Right ventricle myocardium inferior (tissue), 1 donor: ENCODE results near the gene IPO13. TPM values are rescaled to one million over a fixed set of nuclear protein-coding genes. Genes with fewer than 3 reads are reported as not detected.

Experiments used
- ATAC-seq: fragments of 200-7000 bp; cut with Tn5 transposase; one replicate; pipeline ENCODE4 v1.9.1; 2020; ENCODE audit warnings: mild to moderate bottlenecking, moderate library complexity
- DNase-seq: peaks from one replicate; pipeline ENCODE4 v3.0.0; 2021; ENCODE audit errors: missing footprints
- intact Hi-C: fragments of 100-400 bp; cut with DNase I; formaldehyde crosslinking; loops from one replicate; pipeline ENCODE4 v1.11.0; 2022
- total RNA-seq: library from RNA; stranded (reverse); fragmentation: NEBNext Ultra II Directional; extraction: Animal tissue kit (Norgen Biotek cat#: 25700); gene quantifications from one replicate; pipeline ENCODE4 v1.2.1, GENCODE V29; 2021
- donor health status: DM: no; HTN: yes; CAD: no; lungs with severe emphysema.

Gene IPO13
- total RNA-seq, 1 donor from 2014 or later, result 56.9 TPM

DNA sequence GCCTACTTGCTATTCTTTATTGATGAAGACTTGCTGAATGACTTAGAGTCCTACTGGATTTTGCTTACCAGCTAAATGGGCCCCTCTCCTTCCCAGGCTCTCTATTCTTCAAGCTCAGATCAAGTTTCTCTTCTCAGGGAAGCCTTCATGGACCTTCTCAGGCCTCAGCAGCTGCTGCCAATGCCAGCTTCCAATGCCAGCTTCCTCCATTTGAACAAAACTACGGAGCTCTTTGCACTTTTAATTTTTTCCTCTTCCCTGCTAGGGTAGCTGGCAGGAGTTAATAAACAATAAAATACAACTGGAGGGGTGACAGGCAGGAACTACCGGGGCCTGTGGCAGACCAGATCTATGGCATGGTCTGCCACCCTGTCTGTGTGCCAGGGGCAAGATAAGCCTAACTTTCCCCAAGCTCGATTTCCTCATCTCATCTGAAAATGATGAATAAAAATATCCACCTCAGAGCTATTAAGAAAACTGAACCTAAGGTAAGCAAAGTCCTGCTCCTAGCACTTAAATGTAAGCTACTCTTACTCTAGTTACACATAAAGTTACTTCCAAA, 995 bp upstream of the IPO13 start:
- intact Hi-C loops, result loop anchor here (1.0 to 5.0 kb wide), 2 partner anchors 29 to 183 kb away; partner anchors contain the start of gene ATP6V0B
- no peak for ATAC-seq
- no peak for DNase-seq

DNA sequence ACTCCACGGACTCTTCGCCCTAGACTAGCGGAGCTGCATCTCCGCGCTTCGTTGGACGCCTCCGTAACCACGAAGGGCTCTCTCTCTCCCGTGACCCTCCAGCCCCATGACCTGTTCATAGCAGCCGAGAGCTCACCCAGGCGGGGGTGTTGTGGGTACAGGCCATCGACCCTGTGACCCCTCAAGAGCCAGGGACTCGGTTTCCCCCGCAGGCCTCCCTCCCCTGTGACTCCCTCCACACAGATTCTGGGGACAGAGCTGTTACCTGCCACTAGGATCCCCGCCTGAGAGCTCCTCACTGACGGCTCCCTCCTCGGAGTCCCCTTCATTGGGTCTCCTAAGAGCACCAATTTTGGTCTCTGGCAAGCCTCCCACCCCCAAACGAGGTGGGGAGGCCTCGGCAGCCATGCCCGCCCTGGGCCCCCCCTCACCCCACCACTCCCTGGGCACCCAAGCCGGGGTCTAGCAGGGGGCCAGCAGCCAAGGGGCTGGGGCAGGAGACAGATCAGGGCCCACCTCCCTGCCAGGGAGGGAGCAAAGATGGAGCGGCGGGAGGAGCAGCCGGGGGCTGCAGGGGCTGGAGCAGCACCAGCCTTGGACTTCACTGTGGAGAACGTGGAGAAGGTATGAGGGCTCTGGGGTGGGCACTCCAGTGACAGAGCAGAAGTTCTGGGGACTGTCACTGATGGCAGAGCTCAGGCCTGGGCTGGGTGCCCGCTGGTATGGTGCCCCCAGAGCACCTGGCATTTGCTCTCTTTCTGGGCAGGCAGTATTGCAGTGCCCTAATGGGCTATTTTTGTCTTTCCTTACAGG, 517 bp downstream of the IPO13 start:
- ATAC-seq (peak; percentile 38), DNase-seq (no peak)
- intact Hi-C loops, result loop anchor here (5.0 kb wide), 1 partner anchor 185 kb away; no protein-coding TSS in a partner anchor

DNA sequence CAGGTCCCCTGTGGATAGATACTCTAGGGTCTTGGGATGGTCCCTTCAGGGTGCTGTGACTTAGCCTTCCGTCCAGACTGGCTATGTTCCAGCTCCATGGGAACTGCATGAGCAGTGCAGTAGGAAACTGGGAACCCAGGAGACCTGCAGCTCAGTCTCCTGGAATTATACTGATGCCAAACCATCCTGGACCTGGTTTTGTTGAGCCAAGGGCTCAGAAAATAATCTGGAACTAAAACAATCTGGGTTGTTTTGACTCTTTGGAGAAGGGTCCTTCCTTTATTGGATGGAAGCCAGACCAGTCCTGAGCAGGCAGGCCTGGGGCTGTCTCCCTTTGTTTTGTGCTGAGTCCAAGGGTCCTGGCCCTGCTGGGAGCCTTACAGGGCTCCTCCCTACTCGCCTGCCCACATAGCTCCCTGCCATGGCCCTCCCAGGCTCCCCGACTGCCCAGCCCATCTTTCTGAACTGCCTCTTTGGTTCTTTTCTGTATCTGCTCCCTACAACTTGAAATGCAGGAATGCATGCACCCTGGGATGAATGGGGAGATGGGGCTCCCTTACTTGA, 1.2 kb downstream of the IPO13 start:
- DNase-seq, result no peak
- no peak for ATAC-seq
- intact Hi-C loops, result loop anchor here (5.0 kb wide), 1 partner anchor 186 kb away; no protein-coding TSS in a partner anchor

DNA sequence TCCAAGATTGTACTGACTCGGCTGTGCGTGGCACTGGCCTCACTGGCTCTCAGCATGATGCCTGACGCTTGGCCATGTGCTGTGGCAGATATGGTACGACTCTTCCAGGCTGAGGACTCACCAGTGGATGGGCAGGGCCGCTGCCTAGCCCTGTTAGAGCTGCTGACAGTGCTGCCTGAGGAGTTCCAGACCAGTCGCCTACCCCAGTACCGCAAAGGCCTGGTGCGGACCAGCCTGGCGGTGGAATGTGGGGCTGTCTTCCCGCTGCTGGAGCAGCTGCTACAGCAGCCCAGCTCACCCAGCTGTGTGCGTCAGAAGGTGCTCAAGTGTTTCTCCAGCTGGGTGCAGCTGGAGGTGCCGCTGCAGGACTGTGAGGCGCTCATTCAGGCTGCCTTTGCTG, 2.9 kb downstream of the IPO13 start:
- ATAC-seq, result no peak
- intact Hi-C loops, result loop anchor here (5.0 kb wide), 1 partner anchor 187 kb away; no protein-coding TSS in a partner anchor
- no peak for DNase-seq

DNA sequence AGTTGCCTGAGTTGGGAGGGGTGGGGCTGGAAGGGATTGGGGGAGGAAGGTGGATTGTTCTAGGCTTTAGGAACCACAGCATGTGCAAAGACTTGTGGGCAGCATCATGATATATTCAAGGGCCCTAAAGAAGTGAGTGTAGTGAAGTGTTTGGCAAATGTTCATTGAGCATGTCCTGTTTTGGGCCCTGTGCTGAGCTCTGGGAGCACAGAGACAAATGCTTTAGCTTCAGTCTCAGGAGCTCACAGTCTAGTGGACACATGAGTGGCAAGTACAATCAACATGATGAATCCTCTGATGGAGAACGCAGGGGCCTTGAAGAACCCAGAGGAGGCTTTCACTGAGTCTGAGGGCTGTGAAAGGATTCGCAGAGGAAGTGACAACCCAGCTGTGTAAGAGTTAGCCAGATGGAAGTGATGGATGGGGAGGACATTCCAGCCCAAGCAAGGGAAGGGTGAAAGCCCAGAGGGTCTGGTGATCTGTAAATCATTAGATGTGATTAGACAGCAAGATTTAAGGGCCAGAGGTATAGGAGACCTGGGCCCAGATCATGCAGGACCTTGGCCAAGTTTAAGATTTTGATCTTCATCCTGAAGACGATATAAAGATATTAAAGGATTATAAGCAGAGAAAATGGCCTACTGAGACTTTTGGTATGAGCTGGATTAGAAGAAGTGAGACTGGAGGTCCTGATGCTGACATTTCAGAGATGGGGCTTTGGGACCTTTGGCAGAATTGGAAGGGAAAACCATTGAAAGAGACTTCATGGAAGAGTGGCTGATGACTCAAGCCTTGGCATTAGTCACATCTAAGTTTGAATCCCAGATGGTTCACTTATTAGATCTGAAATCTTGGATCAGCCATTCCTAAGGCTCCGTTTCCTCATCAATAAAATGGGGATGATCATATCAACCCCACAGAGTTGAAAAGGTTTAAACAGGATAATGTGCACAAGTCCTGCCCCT, 4.6 kb downstream of the IPO13 start:
- DNase-seq, result no peak
- intact Hi-C loops, result no loop called here
- no peak for ATAC-seq

DNA sequence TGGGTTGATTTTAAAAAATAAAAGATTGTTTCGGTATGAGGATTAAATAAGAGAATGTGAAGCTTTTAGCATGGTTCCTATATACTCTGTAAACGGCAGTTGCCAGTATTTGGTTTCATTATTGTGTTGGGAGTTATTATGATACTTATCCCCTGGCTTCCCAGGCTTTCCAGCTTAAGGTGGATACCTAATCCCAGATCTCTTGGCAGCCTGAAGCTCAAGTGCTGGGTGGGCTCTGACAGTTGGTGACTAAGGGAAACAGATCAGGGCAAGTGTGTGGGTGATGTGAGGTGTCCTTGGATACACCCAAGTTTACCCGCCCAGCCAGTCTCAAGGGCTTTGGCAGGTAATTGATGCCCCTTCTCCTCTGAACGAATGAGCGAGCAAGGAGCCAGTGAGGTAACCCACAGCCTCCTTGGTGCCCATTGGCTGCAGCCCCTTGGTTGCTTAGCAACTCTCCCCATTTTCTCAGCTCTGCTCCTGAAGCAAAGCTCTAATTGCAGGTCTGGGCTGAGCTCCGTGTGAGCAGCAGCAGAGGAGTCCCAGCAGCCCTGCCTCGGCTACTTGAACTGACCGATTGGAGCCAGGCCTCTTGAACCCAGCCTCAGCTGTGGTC, 6.1 kb downstream of the IPO13 start:
- DNase-seq (no peak), ATAC-seq (no peak)
- intact Hi-C loops, result no loop called here

DNA sequence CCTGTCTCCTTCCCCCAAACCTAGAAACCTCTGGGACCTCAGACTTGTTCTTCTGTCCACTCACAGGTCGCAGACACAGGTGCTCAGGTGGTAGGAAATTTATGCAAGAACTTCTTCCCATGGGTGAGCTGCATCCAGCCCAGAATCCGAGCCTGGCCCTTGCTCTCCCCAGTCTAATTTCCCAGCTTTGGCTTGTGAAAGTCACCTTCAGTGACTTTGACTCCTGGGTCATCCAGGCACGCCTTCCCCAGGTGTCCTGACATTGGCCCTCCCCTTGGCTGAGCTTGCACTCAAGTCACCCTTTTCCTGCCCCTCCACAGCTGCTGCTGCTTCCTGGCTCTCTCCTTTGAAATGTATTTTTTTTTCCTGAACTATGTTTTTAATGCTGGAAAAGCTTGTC, 6.6 kb downstream of the IPO13 start:
- intact Hi-C loops, result no loop called here
- ATAC-seq (no peak), DNase-seq (no peak)

DNA sequence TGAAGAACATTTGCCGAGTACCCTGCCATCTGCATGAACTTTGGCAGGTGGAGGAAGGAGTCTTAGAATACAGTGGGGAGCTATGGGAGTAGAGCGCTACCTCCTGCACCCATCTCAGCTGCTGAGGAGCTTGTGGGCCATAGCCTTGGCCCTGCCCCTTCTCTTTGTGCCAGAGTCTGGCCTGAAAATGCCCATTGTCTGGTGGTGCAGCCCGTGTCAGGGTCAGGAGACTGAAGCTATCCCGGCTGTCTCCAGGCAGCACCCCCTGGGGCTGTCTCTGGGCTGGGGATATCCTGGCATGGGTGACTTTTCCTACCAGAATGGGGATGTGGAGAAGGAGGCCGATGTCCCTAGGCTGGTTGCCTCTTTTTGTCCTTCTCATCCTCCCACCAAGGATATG, 7.3 kb downstream of the IPO13 start:
- no peak for ATAC-seq
- no peak for DNase-seq
- intact Hi-C loops, result no loop called here

DNA sequence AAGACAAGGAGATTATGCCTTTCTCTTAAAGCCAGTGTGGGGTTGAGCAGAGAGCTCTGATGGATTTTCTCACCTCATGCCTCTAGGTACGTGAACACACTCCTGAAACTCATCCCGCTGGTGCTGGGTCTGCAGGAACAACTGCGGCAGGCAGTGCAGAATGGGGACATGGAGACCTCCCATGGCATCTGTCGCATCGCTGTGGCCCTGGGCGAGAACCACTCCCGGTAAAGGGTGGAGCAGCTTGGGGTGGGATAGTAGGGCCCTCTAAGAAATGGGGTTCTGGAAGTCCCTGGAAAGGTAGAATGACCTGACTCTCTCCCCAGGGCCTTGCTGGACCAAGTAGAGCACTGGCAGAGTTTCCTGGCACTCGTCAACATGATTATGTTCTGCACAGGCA, 9.5 kb downstream of the IPO13 start:
- intact Hi-C loops, result no loop called here
- ATAC-seq, result no peak
- DNase-seq, result no peak

DNA sequence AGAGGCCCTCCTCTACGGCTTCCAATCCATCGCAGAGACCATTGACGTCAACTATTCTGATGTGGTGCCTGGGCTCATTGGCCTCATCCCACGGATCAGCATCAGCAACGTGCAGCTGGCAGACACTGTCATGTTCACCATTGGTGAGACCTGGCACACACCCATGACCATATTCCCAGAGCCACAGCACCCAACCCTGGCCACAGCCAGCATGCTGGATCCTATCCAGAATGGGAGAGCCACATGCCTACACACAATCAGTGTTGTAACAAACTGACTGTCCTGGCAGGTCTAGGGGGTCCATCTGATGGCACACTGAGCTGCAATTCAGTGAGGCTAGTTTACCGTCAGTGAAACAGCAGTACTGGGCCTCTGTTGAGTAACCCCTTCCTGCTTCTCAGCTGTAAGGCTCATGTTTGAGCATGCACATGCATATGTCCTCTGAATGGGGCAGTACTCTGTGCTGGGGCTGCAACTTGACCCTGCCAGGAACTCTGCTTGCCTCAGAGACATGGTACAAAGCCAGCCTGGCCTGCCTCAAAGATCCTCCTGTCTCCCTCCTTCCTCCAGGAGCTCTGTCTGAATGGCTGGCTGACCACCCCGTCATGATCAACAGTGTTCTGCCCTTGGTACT, 10.8 kb downstream of the IPO13 start:
- ATAC-seq (no peak), DNase-seq (no peak)
- intact Hi-C loops, result no loop called here

DNA sequence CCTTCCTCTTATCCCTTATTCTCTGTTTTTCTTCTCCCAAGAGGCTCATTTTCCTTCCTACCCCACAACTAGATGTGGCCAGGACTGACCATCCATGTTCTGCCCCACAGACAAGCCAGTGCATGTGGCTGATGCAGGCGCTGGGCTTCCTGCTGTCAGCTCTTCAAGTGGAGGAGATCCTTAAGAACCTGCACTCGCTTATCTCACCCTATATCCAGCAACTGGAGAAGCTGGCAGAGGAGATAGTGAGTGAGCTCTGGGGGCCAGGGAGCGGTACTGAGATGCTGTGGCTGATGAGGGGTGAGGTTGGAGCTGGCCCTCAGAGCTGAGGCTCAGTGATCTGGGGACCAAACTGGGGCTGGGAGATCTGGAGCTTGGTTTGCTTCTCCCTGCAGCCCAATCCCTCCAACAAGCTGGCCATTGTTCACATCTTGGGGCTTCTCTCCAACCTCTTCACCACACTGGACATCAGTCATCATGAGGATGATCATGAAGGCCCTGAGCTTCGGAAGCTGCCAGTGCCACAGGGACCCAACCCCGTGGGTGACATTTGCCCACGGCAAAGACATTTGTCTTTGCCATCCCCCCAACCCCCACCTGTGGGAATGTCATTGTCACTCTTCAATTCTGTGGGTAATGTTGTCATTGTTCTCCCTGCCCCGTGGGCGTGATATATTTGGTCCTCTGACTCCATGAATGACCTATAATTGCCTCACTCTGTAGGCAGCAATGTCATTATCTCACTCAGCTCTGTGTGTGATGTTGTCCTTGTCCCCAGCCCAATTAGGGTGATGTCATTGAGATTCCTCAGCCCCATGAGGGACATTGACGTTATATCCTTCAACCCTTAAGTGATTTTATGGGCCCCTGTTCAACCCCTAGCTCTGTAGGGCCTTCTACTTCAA, 11.9 kb downstream of the IPO13 start:
- ATAC-seq (no peak), DNase-seq (no peak)
- intact Hi-C loops, result no loop called here

DNA sequence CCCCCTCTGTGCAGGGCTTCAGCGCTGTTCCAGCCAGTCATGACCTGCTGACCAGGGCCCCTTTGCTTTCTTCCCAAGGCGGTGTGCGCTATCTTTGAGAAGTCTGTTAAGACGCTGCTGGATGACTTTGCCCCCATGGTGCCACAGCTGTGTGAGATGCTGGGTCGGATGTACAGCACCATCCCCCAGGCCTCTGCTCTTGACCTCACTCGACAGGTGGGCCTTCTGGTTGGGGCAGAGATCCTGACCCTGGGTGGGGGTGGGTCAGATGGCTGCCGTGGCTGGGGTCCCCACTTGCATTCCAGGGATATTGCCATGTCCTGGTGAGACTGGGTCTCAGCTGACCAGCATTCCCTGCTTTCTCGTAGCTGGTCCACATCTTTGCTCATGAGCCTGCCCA, 14.0 kb downstream of the IPO13 start:
- intact Hi-C loops, result no loop called here
- DNase-seq (no peak), ATAC-seq (no peak)

DNA sequence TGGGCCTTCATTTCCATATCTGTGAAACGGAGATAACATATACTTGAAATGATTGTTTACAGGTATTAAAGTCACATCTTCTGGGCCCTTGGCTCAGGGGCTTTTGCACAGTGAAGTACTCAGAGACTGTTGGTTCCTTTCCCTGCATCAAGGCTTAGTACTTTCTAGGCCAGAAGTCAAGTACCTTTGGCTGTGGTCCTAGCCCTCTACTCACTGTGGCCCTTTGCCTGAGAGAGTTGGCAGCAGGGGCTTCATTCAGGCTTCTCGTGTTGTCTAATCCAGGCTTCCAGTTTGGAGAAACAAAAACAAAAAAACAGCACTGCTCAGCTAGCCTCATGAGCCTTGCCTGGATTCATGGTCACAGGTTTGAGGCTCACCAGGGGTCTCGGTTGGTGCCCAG, 14.9 kb downstream of the IPO13 start:
- DNase-seq (no peak), ATAC-seq (no peak)
- intact Hi-C loops, result no loop called here

DNA sequence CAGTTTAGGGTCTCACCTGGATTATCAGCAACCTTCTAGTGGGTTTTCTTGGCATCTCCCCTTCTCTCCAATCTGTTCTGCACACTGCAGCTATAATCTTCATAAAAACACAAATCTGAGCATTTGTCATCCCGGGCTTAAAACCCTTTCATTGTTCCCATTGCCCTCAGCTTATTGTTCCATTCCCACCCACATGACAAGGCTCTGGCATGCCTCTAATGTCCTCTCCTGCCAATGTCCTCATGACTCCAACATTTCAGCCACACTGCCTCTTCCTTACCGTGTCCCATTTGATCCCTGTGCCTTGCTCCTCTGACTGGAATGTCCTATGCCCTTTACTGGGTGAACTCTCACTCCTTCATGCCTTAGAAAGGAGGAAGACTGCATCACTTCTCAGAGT, 15.6 kb downstream of the IPO13 start:
- DNase-seq, result no peak
- intact Hi-C loops, result no loop called here
- ATAC-seq, result no peak

DNA sequence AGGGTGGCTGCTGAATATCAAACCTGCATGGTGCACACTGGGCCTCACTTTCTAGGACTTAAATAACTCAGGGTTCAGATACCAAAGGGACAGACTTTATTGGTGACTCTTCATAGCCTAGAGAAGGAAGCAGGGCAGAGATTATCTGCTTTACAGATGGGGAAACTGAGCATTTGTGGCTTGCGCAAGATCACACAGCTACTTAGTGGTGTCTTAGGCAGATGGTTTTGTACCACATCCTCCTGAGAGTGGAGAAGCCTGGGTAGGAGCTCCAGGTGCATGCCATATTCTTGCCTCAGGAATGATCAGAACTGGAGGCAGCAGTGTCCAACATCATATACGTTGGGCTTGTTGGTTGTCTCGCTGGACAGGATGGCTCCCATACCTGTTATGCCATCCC, 16.3 kb downstream of the IPO13 start:
- ATAC-seq (no peak), DNase-seq (no peak)
- intact Hi-C loops, result no loop called here

DNA sequence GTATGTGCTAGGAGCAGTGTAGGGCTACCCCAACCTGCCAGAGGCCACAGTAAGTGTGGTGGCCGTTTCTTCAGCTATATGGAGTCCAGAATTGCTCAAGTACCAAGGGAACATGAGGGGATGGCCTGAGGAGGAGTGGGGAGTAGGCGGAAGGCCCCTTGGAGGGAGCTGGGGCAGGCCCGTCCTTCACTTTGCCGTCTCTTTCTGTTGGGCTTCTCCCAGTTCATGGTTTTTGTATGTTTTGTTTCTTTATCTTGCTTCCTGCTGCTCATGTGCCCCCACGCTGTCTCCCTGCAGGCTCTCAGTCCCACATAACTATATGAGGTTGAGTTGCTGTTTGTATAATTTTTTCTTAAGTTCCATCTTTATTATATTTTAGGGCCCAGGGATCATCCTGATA, 17.1 kb downstream of the IPO13 start:
- ATAC-seq, result no peak
- intact Hi-C loops, result no loop called here

DNA sequence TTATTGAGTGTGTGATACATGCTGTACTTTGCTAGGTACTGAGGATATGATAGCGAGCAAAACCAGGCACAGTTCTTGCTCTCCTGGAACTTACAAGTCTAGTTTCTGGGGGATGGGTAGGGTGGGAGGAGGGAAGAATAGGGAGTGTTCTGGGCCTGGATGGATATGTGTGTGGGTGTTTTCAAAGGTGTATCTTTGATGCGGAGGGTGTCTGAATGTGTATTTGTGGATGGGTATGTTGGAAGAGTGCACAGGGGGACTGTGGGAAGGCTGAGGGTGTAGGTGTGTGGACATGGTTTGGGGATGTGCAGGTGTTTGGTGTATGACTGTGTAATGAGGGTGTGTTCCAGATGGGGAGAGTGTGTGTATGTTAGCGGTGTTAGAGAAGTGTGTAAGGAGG, 18.6 kb downstream of the IPO13 start:
- DNase-seq (no peak), ATAC-seq (no peak)
- intact Hi-C loops, result no loop called here

More for the DNA sequence above, 17.1 kb downstream of the IPO13 start:
- DNase-seq, result no peak
